ENCODE measurements around the gene ADAM11.
"Not testable (repeated sequence)": the region's sequence is repeated elsewhere in the genome, so short reads cannot be mapped to it uniquely, and the experiment has no call there.

- not testable (repeated sequence) for TF ChIP-seq POLR2A, CTCF (IDR thresholded peaks at IDR 0.05)
Observed at GRCh38 chr17:44825236-44825635, 66.4 kb downstream of the ADAM11 start.
